GM18511 (cell line): Measurements from ENCODE around the gene NOP9.
A peak's percentile ranks its signal among the peaks of the same experiment; 100 is the strongest.

ENCODE experiments used
- ATAC-seq: cut with Tn5 transposase; IDR thresholded peaks from one replicate; pipeline ENCODE4 v1.9.1; 2021; ENCODE audit warnings: mild to moderate bottlenecking, moderate library complexity; ENCODE audit not compliant: unreplicated experiment

The NOP9 gene

DNA sequence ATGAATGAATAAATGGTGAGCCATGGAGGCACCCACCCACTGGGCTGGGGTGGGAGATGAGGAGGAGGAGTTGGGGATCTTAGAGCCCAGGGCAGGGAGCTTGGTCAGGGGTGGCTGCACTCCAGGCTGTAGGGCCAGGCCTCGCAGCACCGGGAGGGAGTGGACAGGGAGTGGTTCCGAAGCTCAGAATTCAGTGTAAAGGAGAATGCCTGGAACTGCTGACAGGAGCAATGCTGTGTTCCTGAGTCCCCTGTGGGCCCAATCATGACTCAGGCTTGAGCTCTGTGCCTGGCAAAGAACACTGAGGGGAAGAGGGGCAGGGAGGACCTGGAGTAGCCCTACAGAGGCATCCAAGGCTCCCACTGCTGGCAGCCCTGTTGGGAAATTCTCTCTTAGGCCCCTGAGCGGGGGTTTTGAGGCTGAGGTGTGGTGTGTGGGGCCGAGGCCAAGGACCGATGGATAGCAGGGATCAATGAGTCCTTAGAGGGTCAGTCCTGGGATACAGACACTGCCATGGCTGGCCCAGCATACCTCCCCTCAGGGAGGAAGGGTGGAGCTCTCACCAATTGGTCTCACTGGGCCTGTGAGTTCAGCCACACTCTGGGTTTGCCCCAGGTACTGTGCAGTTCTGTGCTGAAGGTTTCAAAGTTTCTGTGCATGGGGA lies 18.7 kb upstream of the NOP9 start:
- no peak for ATAC-seq

DNA sequence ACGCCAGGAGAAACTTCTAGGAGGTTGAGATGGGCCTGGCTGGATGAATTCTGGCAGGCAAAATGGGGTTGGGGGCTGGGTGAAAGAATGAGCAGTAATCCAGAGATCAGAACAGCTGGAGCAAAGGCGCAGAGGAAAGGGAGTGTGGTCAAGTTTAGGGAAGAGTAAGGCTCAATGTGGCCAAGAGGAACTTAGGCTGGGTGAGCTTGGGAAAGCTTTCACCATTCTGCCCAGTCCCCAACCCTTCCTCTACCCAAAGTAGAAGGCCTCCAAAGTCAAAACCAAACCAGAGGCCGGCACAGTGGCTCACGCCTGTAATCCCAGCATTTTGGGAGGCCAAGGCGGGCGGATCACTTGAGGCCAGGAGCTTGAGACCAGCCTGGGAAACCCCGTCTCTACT lies 18.0 kb upstream of the NOP9 start:
- ATAC-seq = no peak

DNA sequence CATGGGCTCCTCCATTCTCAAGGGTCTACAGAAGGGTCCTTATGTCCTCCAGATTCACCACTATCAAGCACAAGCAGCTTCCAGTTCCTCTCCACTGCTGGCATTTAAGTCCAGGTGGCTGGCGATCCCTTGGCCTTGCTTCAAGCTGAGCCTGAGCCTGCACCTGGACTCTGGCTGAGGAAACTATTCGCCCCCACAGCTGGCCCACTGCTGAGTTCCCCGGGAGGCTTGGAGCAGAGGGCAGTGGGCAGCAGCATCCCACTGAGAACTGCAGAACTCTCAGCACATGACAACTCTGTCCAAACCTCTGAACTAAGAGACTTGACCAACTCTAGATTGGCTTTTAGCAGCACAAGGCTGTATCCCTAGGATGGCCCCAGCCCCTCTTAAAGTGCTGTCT lies 16.9 kb upstream of the NOP9 start:
- ATAC-seq = no peak

DNA sequence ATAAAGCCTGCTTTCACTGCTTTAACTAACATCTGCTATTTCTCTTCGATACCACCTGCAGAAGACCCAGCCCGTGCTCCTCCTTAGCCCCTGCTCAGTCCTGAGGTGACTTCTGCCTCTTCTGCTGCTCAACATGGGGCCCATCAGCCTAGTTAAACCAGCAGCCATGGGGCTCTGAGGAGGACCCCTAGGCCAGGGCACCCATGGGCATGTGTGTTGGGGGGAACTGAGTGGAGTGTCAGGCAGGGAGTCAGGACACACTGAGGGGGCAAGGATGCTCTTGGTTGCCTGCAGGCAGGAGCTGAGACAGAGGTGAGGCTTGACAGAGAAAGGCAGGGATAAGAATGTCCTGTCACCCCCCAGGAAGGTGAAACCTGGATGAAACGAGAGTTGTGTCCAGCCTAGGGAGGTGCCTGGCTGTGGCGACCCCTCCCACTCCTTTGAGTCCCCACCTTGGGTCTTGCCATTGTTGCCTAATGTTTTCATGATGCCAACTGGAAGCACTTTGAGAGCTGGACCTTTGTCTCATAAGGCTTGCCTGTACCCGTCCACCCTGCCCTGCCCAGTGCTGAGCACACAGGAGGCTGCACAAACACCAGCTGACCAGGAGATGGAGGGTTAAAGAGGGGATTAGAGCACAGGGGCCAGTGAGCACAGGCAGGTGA lies 15.7 kb upstream of the NOP9 start:
- no peak for ATAC-seq

DNA sequence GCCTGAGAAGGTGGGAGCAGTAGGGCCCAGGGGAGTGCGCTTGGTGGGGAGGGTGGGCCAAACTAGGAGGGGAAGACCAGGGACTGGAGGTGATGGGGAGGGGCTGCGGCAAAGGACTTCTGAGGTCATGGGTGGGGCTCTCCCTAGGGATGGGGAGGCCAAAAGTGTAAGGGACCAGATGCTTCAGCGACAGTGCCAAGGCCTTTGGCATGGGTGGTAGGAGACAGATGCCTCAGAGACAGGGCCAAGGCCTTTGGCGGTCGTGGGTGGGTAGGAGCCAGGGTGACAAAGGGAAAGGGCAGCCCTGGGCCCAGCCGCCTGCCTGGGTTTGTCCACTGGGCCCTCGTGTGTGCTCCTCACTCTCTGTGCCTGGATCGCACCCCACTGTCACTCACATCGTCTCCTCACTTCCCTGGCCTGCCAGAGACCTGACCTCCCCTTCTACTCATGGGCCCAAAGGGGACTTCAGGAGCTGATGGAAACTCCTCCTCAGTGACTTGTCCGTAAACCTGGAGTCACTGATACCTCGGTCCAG lies 15.1 kb upstream of the NOP9 start:
- no peak for ATAC-seq

DNA sequence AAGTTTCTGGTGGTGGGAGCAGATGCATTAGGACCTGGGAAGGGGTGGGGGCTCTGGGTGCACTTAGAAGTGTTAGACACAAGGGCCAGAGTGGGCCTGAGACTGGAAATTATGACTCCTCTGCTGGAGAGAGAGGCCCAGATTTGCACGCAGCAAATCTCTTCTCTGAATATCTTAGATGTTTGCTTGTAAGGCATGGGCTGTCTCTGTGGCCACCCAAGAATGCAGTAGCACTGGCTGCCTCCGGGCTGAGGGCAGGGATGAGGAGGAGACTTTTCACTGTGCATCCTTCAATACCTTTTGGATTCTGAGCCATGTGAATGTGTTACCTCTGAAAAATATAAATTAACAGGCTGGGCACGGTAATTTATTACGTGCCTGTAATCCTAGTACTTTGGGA lies 14.3 kb upstream of the NOP9 start:
- ATAC-seq = no peak

DNA sequence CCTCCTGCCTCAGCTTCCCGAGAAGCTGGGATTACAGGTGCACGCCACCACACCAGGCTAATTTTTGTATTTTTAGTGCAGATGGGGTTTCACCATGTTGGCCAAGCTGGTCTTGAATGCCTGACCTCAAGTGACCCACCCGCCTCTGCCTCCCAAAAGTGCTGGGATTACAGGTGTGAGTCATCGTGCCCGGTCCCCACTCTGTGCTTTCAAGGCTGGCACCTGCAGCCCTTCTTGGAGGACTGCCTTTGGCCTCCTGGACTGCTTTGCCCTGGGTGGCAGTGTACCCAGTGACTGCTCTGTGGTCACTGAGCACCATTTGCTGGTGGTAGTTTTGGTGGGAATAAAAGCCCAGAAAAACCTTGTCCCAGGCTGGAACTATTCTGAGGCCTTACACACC lies 12.7 kb upstream of the NOP9 start:
- no peak for ATAC-seq

DNA sequence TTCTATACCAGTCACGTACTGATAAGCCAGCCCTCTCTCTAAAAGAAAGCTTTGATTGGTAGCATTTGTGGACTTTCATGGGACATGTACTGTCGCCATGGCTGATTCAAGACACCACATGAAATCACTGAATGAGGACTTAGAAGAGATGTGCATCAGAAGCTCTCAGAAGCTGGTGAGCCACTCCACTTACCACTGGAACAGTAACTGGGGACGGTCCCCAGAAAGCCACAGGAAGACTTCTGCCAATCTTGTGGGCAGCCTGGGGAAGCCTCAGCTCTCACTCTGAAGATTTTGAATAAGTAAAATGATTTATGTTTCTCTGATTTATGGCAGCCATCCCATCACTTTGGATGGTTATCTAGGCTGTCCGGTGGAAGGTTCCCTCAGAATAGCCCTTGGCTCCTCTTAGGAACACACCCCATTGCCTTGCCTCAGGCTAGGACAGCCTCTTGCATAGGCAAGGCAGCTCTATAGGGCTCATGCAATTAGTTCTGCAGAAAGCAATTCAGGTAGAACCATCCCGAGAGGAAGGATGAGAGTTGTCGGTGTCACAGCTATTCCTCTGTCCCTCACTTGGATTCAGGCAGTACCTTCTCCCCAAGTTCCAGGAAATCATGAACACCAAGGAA lies 9.9 kb upstream of the NOP9 start:
- peak; percentile 79 for ATAC-seq

DNA sequence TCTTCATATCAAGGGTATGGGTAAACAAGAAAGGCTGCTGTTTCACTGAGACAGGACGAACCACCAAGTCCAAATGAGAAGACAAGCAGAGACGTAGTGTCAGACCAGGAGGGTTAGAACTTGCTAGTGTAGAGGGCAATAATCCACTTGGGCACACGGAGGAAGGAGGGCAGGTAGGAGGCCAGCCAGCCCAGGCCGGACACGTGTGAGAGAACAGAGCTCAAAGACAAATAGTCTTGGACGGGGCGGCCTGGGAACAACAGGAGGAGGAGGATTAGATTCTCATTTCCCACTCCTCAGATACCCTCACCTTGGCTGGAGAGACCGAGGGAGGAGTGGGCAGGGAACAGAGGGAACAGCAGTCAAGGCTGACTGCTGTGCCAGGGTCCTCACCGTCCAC lies 8.9 kb upstream of the NOP9 start:
- ATAC-seq = no peak

DNA sequence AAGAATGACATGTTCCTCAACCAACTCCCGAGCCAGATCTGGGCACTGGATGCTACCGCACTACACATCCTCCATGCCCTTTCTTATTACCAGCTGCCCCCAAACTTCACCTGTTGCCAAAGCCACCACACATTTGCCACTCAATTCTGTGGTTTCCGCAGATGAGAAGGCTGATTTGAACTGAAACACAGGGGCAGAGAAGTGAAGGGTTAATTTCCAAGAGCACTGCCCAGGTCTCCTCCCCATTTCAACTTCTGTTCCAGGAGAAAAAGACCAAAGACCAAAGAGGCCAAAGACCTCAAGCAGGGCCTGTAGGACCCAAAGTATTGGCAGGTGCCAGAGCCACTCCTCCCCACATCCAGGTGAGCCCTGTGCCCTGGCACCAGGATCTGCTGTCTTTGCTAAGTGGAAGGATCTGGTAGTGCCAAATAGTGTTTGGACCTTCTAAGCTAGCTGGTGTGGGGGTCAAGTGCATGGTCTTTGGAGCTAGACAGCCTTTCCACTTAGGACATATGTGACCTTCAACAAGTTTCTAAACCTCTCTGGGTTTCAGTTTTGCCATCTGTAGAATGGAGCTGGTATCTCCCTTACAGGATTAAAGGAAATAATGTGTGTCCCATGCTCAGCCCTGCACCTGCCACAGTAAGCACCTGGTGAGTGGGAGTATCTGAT lies 8.1 kb upstream of the NOP9 start:
- no peak for ATAC-seq

DNA sequence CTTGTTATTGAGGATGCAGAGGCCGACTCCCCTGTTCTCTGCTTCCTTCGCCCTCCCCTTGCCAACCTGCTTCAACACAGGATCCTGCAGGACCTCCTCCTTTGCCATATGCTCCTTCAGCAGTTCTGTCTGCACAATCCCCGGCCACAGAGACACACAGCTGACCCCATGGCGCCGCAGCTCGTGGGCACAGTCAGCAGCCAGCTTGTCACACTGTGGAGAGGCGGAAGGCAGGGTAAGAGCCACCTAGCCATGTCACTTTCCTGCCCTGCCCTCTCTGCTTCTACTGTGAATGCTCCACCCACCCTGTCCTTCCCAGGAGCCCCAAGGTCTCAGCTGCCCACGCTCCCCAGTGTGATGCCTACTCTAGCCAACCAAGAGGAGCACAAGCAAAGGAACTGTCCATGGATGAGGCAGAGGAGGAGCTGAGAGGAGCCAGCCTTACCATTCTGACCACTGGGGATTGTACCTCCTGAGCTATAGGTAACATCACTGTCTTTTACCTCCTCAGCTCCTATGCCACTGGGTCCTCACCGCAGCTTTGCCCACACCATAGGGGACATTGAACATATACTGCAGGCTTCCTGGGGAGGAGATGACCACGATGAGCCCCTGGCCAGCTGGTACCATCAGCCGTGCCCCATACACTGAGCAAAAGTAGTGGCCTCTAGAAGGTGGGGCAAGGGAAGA lies 7.4 kb upstream of the NOP9 start:
- no peak for ATAC-seq

DNA sequence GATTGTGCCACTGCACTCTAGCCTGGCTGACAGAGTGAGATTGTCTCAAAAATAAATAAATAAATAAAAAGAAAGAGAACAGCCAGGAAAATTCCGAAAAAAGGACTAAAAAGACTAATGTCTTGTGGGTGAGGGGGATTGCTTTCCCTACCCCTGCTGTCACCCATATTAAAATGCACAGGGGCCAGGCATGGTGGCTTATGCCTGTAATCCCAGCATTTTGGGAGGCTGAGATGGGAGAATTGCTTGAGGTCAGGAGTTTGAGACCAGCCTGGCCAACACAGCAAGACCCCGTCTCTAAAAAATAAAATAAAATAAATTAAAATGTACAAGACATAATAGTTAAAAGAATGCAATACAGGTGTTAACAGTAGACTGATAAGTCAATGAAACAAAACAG lies 6.1 kb upstream of the NOP9 start:
- ATAC-seq = no peak

DNA sequence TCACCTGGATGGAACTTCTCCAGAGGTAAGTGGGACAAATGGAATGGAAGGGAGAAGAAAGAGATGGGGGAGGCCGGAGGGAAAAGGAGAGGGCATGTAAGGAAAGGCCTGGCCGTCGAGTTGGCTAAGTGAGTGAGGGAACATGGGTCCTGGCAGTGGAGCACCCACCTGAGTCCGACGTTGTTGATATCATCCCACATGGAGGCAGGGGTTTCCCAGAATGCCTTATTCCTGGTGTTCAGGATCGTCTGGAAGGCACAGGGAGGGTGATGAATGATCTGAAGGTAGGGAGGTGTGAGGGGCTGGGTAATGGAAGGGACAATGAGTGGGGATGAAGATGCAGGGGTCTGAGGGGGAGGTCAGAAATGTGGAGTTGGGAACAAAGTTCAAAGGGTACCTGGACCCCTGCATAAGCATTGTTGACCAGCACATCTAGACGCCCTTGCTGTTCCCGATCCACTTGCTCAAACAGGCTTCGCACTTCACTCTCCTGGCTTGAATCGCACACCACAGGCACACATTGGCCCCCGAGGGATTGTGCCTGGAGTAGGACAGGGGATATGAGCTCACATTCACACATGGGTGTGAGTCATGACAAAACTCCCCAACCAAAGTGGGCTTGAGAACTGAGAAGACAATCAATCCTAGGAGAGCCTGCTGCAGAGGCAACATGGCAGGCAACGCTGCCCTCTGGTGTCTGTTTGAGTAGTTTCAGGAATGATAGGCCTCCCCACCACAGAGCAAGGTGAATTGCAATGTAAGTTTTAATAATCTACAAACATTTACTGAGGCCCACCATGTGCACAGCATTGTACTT lies 3.1 kb upstream of the NOP9 start:
- peak; percentile 68 for ATAC-seq

DNA sequence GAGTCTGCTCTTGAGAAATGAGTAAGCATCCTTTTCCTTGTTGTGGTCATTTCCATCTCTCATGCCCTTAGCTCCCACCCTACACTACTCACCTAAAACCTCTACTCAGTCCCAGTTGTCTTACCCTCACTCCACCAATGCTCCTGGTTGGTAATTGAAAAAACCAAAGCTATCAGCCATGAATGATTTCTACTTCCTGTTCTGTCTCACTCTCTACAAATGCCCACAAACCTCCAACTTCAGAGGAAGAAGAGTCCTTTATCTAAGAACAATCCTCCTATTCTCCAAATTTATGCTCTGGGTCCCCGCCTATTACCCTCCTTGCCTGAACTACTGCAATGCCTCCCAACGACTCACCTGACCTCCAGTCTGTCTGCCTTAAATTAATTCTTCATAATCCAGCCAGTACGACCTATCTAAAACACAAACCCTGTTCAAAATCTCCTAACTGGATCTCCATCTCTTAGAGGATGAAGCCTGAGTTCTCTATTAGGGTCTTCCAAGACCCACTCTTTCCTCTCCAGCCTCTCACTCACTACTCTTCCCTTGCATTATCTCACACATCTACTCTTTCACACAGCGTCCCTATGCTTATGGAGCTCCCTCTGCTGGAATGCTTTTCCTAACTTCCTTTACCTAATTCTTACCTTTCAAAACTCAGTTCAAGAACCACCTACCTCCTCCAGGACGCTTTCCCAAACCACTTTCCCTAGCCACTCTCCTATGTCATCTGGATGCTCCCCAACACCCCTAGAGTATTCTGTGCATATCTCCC lies 2.3 kb upstream of the NOP9 start:
- peak; percentile 27 for ATAC-seq

DNA sequence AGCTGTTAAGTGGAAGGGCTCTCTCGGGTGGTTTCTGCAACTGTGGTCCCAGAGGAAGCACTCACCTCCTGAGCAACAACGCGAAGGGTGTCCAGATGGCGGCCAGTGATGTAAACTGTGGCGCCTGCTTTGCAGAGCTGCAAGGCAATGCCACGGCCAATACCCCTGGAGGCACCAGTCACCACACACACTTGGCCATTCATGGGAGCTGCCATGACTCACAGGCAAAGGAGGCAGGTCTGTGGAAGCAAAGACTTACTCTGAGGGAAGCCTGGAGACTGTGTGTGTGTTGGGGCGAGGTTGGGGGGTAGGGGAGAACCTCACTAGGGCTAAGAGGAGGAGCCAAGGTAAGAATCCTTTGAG lies 777 bp upstream of the NOP9 start:
- ATAC-seq = no peak

DNA sequence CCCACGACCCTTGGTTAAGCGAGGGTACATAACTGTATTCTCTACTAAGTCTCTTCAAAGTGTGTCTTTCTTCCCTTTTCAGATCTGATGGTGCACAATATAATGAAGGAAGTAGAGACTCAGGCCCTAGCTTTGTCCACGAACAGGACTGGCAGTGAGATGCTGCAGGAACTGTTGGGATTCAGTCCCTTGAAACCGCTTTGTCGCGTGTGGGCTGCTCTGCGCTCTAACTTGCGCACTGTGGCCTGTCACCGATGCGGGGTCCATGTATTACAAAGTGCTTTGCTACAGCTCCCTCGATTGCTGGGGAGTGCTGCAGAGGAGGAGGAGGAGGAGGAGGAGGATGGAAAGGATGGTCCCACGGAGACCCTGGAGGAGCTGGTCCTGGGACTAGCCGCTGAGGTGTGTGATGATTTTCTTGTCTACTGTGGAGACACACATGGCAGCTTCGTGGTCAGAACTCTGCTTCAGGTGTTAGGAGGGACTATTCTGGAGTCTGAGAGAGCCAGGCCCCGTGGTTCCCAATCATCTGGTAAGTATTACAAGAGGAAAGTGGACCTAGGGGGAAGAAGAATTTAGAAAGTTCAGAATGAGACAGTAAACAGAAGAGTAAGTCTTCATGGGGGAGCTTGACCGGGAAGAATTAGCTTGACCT lies 803 bp downstream of the NOP9 start:
- ATAC-seq = no peak

DNA sequence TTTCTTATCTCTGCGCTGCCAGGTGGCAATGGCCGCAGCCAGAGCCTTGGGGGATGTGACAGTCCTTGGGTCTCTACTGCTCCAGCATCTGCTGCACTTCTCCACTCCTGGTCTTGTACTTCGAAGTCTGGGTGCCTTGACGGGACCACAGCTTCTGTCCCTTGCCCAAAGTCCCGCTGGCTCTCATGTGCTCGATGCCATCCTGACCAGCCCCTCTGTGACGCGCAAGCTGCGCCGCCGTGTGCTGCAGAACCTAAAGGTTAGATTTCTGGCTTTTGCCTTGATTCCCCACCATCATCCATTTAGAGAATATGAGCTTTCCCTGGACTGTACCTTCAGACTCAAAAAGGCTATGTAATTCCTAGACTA lies 4.4 kb downstream of the NOP9 start:
- ATAC-seq = no peak

DNA sequence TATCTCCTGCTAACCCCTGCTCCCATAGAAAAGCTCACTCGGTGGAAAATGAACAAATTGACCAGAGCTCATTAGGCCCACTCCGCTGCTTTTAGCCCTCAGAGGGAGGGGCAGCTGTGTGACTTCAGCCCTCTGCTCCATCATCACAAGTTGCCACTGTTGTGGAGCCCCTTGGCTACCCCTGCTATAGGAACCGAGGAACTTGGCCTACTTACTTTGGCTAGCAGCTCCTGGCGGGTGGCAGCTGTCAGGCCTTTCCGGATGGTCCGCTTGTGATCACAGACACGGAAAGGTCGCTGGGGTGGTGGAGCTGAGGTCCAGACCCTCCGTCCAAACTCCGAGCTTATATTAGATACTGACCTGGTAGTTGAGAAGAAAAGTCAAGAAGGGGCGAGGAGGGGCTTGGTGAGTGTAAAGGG lies 7.5 kb downstream of the NOP9 start:
- no peak for ATAC-seq
